A172 (cell line): ENCODE data around the gene PPP4R2. TPM values are rescaled to one million over a fixed set of nuclear protein-coding genes. Genes with fewer than 3 reads are reported as not detected.

Experiments
- DNase-seq: peaks from one replicate; pipeline ENCODE4 v3.0.0-alpha.2; 2015; ENCODE audit warnings: low spot score
- total RNA-seq: library from RNA; depleted of rRNA; stranded (reverse); fragments of >200 nt; shearing (Covaris generic); gene quantifications from 2 replicates; pipeline ENCODE4 v1.2.3, GENCODE V29; 2014; rRNA removed

Gene PPP4R2
- total RNA-seq, 1 experiment from 2014 or later: 69.0 TPM

- DNase-seq: no peak
These were observed 118.1 kb downstream of the PPP4R2 start for GRCh38 chr3:73114711-73115110.

- DNase-seq: no peak
These were observed 119.2 kb downstream of the PPP4R2 start for GRCh38 chr3:73115806-73116205.

Other genes starting within 250 kb of the PPP4R2 start
- gene SHQ1, start 148.4 kb upstream of the PPP4R2 start, total RNA-seq: 15.4 and 15.8 TPM in 2 replicates
- gene GXYLT2, start 108.8 kb upstream of the PPP4R2 start, total RNA-seq: 6.0 and 6.6 TPM in 2 replicates
- 0.41 and 2.1 TPM in 2 replicates for gene EBLN2, start 64.8 kb downstream of the PPP4R2 start, total RNA-seq